Activated naive CD8-positive, alpha-beta T cell (primary cell): ENCODE measurements around the gene HCN4.

Source experiments
- H3K27ac Mint-ChIP-seq: one replicate; pipeline ENCODE4 v1.8.0; 2021; ENCODE audit warnings: mixed read lengths
- H3K27me3 Mint-ChIP-seq: one replicate; pipeline ENCODE4 v1.8.0; 2021; ENCODE audit warnings: mixed read lengths
- H3K36me3 Mint-ChIP-seq: one replicate; pipeline ENCODE4 v1.8.0; 2021; ENCODE audit warnings: mixed read lengths
- H3K4me1 Mint-ChIP-seq: one replicate; pipeline ENCODE4 v1.8.0; 2021; ENCODE audit warnings: low read depth, mixed read lengths
- H3K4me3 Mint-ChIP-seq: one replicate; pipeline ENCODE4 v1.8.0; 2021; ENCODE audit warnings: mild to moderate bottlenecking, mixed read lengths
- H3K9me3 Mint-ChIP-seq: one replicate; pipeline ENCODE4 v1.8.0; 2021; ENCODE audit warnings: low read depth, mixed read lengths

HCN4 gene

DNA sequence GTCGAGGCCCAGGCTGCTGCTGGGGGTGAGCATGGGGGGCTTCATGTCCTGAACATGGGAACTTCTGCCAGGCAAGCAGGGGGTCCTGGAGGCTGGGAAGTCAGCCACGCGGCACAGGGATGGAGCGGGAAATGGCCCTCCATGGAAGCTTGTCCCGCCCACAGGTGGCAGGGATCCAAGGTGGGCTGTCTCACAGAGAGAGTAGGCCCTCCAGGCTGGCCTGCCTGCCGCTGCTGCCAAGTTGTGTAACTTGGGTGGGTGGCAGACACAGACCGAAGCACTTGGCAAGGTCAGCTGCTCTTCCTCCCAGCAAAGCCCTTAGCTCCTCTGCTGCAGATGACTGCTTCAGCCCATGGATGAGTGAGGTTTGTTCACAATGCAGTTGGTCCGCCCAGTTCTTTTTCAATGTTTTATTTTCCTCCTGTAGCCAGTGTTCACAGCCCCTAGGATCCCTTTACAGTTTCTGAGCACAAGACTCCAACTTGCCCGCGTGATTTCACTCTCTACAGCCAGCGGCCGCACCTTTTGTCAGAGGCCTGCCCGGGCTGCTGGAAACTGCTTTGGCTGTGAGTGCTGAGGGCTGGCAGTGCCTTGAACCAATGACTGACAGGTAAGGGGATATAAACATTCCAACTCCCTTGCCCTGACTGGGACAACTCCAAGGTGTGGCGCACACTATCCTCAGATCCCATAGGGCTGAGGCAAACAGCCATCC is 26.7 kb downstream of the HCN4 start:
- Mint-ChIP-seq H3K4me1 (no peaks in the 10 kb centered on the region), H3K4me3 (no peak overlapping the region), H3K9me3 (no peaks in the 10 kb centered on the region), H3K27ac (no peak overlapping the region), H3K27me3 (no peaks in the 10 kb centered on the region), H3K36me3 (no peaks in the 10 kb centered on the region)

DNA sequence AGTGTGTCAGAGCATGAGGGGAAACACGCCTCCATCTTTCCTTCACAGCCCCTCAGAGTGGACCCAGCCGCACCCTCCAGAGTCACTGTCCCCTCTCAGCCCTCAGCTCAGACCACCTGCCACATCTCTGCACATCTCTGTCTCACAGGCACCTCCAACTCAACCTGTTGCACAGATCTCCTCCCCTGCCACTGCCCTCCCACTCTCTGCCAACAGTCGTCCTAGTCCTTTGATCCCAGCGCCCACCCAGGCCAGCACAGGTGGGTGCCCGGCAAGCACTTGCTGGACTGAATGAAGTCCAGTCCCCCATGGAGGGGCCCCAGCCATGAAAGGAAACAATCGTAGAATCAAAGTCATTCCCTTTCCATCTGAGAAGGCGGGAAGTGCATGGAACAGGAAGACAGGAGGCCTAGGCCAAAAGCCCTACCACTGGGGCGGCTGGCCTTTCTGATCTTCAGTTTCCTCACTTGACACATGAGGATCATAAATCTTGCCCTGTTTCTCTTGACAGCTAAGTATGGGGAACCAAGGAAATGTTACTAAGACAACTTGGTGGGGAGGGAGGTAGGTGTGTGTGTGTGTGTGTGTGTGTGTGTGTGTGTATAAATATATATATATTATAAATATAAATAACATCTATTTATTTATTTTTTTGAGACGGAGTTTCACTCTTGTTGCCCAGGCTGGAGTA is 28.1 kb downstream of the HCN4 start:
- Mint-ChIP-seq H3K4me1 (no peaks in the 10 kb centered on the region), H3K4me3 (no peak overlapping the region), H3K27me3 (peaks cover 2% of the 10 kb centered on the region), H3K9me3 (no peaks in the 10 kb centered on the region), H3K36me3 (no peaks in the 10 kb centered on the region), H3K27ac (no peak overlapping the region)

DNA sequence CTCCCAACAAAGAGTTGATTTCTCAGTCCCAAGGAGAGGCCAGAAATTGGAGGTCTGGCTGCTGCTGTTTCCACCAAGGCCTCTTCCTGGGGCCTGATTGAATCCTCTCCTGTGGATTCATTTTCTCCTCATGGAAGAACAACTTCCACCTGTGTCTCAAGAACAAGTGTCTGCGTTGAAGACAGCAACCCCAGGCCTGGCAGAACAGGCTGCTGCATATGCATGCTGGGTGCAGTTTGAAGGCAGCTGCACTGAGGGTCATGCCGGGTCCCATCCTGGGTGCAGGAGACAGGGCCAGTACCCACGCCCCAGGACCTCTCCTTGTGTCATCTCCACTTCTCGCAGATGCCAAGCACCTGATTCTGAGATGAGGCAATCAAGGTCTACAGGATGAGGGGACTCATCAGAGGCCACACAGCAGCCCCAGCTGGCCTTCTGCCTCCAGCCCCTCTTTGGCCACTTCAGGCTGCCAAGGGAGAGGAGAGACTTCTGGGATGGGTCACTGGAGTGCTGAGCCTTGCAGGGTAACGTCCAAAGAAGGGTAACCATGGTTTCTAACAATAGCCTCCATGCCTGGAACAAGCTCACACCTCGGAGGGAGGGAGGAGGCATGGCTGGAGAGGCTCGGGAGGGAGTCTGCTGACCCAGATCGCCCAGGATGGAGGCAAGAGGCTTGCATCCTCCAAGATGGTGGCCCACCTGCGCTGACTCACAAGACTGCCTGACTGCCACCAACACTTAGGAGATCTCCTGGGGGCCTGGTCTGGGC is 30.0 kb downstream of the HCN4 start:
- Mint-ChIP-seq H3K36me3 (no peaks in the 10 kb centered on the region), H3K27me3 (peaks cover 2% of the 10 kb centered on the region), H3K4me1 (no peaks in the 10 kb centered on the region), H3K4me3 (no peak overlapping the region), H3K27ac (no peak overlapping the region), H3K9me3 (no peaks in the 10 kb centered on the region)

DNA sequence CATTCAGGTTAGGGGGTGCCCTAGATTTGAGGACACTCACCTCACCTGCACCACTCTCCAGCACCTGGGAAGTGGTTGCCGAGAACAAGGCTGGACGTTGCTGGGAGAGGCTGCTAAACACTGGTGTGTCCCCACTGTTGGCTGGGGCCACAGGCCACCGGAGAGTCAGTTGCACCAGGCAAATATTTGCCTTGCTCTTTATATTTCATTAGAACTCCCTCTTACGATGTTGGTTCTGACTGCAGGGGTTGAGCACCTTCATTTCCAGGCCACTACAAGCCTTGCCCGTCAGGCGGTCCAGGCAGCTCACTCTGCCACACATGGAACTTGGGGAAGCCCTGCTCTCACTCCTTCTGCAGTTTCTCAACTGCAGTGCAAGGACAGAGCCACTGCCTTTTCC is 30.7 kb downstream of the HCN4 start:
- peaks cover 2% of the 10 kb centered on the region for H3K27me3 Mint-ChIP-seq
- no peaks in the 10 kb centered on the region for H3K4me1 Mint-ChIP-seq
- no peaks in the 10 kb centered on the region for H3K9me3 Mint-ChIP-seq
- H3K27ac Mint-ChIP-seq, result no peak overlapping the region
- H3K36me3 Mint-ChIP-seq, result no peaks in the 10 kb centered on the region
- no peak overlapping the region for H3K4me3 Mint-ChIP-seq

DNA sequence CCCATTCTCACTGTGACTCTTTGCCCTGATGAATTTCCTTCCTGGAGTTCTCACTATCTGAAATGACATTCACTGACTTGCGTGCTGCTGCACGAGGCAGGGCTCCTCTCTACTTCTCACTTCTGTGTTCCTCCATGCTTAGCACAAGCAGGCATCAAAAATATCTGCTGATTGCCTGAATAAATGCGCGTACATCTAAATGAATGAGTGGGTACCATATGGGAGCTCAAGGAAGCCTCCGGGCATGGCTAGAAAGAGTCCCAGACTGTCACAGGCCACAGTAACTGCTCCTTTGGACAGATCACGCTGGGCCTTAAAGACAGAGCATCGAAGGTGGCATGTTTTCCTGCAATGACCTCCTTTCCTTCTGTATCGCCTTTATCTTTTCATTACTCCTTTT is 31.6 kb downstream of the HCN4 start:
- Mint-ChIP-seq H3K27ac (no peak overlapping the region), H3K36me3 (no peaks in the 10 kb centered on the region), H3K27me3 (peaks cover 2% of the 10 kb centered on the region)

DNA sequence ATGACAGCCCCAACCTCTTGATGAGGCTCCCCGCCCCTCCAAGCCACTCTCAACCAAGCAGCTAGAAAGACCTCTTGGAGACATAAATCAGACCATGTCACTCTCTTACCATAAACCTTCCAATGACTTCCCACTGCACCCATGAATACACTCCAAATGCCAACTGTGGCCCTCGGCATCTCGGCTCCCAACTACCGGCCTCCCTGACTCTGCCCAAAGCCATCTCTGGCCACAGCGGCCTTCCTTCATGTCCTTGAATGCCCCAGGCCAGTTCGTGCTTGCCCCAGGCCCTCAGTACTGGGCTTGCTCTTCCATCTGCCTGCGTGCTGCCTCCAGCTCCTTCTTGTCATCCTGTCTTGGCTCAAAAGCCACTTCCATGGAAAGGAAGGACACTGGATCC is 32.0 kb downstream of the HCN4 start:
- H3K27ac Mint-ChIP-seq, result no peak overlapping the region
- peaks cover 2% of the 10 kb centered on the region for H3K27me3 Mint-ChIP-seq
- H3K9me3 Mint-ChIP-seq, result no peaks in the 10 kb centered on the region
- no peaks in the 10 kb centered on the region for H3K36me3 Mint-ChIP-seq
- H3K4me3 Mint-ChIP-seq, result no peak overlapping the region
- H3K4me1 Mint-ChIP-seq, result no peaks in the 10 kb centered on the region

More for the DNA sequence above, 31.6 kb downstream of the HCN4 start:
- H3K4me3 Mint-ChIP-seq, result no peak overlapping the region
- no peaks in the 10 kb centered on the region for H3K9me3 Mint-ChIP-seq
- H3K4me1 Mint-ChIP-seq, result no peaks in the 10 kb centered on the region

DNA sequence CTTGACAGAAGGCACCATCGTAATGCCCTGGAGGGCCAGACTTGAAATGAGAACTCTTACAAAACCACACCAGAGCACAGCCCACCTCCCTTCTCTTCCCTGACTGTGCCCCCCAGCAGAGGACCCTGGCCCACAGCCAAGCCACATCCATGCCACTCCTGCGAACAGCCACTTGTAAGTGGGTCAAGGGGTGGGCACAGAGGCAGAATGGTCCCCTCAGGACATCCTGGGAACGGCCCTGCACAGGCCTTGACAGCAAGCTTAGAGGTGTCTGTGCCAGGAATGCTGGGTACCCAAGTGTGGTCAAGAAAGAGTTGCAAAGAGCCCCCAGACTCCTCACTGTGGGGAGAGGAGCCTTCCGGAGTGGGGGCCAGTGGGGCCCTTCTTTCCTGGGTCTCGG is 33.3 kb downstream of the HCN4 start:
- Mint-ChIP-seq H3K4me1 (no peaks in the 10 kb centered on the region), H3K27ac (no peak overlapping the region), H3K36me3 (no peaks in the 10 kb centered on the region), H3K9me3 (no peaks in the 10 kb centered on the region), H3K4me3 (no peak overlapping the region), H3K27me3 (peaks cover 2% of the 10 kb centered on the region)

DNA sequence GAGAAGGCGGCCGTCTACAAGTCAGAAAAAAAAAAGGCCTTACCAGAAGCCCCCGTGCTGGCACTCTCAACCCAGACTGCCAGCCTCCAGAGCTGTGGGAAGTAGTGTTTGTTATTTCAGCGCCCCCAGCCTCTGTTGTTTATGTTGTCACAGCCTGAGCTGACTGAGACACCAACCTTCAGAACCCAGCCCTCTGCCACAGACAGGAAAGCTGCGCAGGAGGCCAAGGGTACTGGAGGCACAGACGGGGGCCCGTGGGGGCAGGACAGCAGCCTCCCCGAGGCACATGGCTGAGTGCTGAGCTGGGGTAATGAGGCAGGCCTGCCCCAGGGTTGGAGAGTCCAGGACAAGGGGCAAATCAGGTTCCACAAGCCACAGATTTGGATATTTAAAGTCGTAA is 33.7 kb downstream of the HCN4 start:
- H3K27me3 Mint-ChIP-seq, result peaks cover 2% of the 10 kb centered on the region
- no peaks in the 10 kb centered on the region for H3K4me1 Mint-ChIP-seq
- H3K36me3 Mint-ChIP-seq, result no peaks in the 10 kb centered on the region
- H3K4me3 Mint-ChIP-seq, result no peak overlapping the region
- no peaks in the 10 kb centered on the region for H3K9me3 Mint-ChIP-seq
- H3K27ac Mint-ChIP-seq, result no peak overlapping the region

DNA sequence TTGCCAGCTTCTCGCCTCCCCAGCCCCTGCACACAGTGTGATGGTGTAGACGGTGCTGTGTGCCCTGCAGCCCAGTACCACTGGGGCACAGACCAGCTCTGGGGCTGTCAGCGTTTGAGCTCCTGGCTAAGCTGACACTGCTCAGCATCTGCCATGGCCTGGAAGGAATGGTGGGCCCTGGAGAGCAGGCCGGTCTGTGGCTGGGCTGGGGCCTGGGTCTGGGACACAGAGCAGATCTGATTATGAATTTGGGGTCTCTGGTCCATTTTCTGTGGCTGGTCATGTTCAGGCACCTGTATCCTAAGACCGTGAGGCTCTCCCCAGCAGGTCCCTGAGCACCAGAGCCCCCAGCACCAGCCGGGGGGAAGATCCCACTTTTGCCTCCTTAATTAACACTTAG is 34.7 kb downstream of the HCN4 start:
- Mint-ChIP-seq H3K27me3 (peaks cover 2% of the 10 kb centered on the region), H3K4me1 (no peaks in the 10 kb centered on the region), H3K27ac (no peak overlapping the region), H3K36me3 (no peaks in the 10 kb centered on the region), H3K4me3 (no peak overlapping the region), H3K9me3 (no peaks in the 10 kb centered on the region)

DNA sequence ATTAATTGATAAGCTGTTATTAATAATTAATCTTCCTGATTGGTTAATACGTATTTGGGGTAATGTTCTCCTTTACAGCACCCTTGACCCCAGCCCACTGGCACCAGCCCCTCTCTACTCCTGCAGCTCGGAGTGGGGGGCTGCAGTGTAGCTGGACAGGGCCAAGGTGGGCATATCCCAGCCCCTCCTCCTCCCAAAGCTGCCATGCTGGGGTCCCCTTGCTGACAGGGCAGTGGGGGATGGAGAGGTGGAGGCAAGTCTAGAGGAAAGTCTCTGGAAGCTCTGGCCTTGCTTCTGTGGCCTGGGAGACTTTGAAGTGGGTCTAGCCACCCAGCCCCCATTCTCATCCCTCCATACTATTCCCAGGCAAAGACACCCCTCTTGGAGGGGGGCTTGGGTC is 35.8 kb downstream of the HCN4 start:
- H3K4me3 Mint-ChIP-seq, result no peak overlapping the region
- no peaks in the 10 kb centered on the region for H3K9me3 Mint-ChIP-seq
- peaks cover 2% of the 10 kb centered on the region for H3K27me3 Mint-ChIP-seq
- H3K4me1 Mint-ChIP-seq, result no peaks in the 10 kb centered on the region
- no peak overlapping the region for H3K27ac Mint-ChIP-seq
- H3K36me3 Mint-ChIP-seq, result no peaks in the 10 kb centered on the region

DNA sequence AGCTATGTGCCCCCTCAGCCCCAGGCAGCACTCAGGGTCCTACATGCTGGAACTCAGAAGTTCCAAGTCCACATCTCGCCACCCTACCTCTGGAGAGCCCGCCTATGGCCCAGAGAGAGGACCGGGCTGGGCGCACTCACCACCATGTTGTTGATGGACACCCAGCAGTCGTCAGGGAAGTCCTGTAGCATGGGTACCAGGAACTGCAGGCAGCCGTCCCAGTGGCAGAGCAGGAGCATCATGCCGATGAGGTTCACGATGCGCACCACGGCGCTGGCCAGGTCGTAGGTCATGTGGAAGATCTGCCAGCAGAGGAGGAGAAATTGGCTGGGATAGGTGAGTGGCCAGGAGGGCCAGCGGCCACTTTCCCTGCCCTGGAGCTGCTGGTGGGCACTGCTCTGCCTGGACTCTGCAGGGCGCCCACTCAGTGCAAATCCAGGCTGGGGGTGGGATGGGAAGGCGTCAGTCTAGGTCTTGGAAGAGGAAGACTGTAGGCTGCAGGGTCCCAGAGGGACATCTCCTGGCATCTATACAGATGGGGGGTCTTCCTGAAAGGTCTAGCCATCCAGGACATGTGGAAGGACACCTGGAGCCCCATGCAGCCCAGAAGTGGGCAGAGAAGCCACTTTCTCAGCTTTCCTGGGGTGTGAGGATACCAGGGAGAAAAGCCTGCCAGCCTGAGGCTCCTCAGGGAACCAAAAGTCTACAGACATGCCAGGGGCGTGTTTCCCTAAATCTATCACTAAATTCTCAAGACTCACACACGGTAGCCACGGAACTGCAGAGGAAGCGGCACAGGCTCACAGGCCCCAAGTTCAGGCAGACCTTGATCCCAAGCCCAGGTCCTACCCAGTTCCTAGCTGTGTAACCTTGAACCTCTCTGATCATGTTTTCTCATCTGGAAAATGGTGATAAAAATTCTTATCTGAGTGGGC is 36.5 kb downstream of the HCN4 start:
- H3K36me3 Mint-ChIP-seq, result no peaks in the 10 kb centered on the region
- no peaks in the 10 kb centered on the region for H3K9me3 Mint-ChIP-seq
- no peaks in the 10 kb centered on the region for H3K4me1 Mint-ChIP-seq
- H3K27ac Mint-ChIP-seq, result no peak overlapping the region
- peaks cover 2% of the 10 kb centered on the region for H3K27me3 Mint-ChIP-seq
- H3K4me3 Mint-ChIP-seq, result no peak overlapping the region

DNA sequence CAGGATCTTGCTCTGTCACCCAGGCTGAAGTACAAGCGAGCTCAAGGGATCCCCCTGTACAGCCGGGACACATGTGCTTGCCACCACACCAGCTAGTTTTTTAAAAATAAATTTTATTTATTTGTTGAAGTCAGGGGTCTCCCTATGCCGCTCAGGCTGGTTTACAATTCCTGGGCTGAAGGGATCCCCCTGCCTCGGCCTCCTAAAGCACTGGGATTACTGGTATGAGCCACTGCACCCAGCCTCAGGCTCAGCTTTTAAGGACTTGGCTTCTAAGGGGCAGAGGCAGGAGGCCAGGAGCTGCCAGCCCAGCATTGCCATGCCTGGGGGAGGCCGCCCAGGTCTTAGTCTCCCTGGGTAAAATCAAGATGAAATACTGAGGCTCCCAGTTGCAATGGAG is 37.3 kb downstream of the HCN4 start:
- Mint-ChIP-seq H3K27me3 (peaks cover under 1% of the 10 kb centered on the region), H3K27ac (no peak overlapping the region), H3K9me3 (no peaks in the 10 kb centered on the region), H3K36me3 (no peaks in the 10 kb centered on the region), H3K4me3 (no peak overlapping the region), H3K4me1 (no peaks in the 10 kb centered on the region)

DNA sequence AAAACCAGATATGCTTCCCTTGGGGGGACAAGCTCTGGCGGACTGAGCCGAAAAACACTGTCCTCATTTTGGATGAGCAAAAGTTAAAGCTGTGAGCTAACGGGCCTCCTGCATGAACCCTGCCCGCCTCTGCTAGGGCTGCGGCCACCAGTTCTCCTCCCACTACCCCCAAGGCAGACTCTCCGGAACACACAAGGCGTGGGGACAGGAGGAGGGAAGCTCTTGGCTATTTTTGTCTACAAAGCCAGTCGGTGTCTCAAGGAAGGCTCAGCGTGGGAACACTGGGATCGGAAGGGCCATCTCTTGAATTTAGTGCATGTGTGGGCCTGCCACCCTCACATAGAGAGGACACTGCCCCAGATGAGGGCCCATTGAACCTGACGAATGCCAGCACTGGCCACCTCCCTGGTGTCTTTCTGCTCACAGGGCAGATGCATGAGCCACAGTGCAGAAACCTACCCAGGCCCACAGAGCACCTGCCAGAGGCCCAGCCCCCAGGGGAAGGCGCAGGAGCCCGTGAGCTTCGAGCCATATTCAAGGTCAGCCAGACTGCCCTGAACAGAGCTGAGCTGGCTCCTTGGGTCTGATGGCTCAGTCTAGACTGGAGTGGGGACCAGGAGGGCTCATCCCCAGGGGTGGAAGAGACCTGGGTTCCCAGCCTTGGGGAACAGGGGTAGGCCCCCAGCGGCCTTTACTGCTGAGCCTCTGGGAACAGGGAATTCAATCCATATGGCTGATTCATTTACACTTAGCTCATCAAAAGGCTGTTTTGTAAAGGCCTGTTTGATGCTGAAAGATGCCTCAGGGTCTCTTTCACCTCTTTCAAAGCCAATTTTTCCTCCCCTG is 38.3 kb downstream of the HCN4 start:
- no peak overlapping the region for H3K4me3 Mint-ChIP-seq
- H3K4me1 Mint-ChIP-seq, result peaks cover 3% of the 10 kb centered on the region
- no peaks in the 10 kb centered on the region for H3K9me3 Mint-ChIP-seq
- H3K27ac Mint-ChIP-seq, result no peak overlapping the region
- H3K27me3 Mint-ChIP-seq, result no peaks in the 10 kb centered on the region
- H3K36me3 Mint-ChIP-seq, result no peaks in the 10 kb centered on the region
